HG03460 (cell line): ENCODE data around the gene TSPO2.
"Not testable (repeated sequence)": the region's sequence is repeated elsewhere in the genome, so short reads cannot be mapped to it uniquely, and the experiment has no call there.

Source experiments
- ATAC-seq: cut with Tn5 transposase; IDR thresholded peaks from one replicate; pipeline ENCODE4 v1.9.1; 2021; ENCODE audit not compliant: unreplicated experiment

The TSPO2 gene, protein sequence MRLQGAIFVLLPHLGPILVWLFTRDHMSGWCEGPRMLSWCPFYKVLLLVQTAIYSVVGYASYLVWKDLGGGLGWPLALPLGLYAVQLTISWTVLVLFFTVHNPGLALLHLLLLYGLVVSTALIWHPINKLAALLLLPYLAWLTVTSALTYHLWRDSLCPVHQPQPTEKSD

DNA sequence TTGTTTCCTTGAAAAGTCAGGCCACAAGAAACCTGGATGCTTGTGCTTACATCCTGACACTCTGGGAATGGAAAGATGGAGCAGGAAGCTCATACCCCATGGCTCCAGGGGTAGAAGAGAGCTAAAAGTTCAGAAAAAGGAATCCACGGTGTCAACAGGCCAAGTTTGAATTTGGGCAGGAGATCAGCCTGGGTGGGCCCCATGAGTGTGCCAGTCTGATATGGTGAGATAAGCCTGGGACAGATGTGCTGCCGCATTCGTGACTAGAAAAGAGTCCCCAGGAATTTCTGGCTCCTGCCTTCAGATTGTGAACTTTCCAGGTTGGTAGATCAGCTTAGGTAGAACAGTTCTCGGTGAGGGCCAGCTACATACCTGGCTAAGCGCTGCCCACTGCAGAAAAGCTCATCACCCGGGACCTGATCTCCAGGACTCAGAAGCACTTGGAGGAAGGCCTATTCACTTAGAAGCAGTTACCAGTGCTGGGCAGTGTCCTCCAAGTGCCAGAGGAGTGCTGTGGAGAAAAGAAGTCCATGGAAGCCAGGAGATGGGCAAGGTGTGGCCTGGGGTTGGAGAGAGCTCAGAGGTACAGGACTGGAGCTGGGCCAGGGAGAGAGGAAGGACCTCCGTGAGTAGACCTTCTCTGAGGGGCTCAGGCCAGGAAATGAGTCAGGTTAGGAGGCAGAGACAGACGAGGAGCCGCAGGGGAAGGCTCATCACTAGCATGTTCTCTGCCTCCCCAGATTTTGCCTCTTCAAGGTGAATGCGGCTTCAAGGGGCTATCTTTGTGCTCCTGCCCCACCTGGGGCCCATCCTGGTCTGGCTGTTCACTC, at the start of gene TSPO2:
Gene TSPO2, plus strand, starts transcription at position 242 of the 830 bp plus-strand sequence. Its CDS starts 519 bp downstream, at position 761.
- no peak for ATAC-seq

DNA sequence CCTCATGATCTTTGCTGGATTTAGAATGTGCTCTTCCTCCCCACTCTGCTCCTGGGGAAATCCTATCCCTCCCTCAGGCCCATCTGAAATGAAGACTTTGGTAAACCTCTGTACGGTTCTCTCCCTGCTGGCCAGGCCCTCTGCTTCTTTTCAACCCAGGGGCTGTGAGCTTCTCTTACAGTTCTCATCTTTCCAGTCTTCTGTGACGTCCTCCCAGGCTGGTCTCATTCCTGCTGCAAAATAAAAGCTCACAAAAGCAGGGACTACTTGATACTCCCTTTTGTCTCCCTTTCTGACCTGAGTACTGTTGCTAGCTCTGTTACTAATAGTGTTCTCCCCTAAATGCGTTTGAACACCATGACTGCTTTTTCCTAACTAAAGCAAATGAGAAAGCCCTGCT, 49.5 kb upstream of the TSPO2 start:
- no peak for ATAC-seq

DNA sequence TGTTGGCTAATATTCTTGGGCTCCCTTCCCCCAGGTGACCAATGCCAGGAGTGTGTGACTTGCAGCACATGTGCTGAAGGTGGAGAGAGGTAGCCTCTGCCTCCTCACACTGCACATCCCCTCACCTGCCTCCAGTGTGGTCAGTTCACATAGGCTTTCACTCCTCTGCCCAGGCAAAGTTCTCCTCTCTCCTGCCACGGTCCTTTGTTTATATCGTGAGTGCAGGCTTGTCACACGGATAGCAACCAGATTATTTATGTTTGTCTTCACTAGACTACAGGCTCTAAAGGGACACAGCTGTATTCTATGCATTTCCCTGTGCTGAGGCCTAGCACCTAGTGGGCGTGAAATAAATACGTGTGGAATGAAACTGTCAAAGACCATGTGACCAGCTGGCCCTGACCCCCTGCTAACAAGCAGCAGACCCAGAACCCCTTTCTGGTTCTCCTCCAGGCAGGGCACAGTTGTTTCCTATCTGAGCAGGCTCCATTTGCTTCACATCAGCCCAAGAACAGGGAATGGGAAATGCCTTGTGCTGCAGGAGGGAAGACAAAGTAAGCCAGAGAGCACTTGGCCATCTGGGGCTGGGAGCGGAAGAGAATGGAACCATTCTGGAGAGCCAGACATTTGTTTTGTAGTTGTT, 45.6 kb upstream of the TSPO2 start:
- ATAC-seq = no peak

DNA sequence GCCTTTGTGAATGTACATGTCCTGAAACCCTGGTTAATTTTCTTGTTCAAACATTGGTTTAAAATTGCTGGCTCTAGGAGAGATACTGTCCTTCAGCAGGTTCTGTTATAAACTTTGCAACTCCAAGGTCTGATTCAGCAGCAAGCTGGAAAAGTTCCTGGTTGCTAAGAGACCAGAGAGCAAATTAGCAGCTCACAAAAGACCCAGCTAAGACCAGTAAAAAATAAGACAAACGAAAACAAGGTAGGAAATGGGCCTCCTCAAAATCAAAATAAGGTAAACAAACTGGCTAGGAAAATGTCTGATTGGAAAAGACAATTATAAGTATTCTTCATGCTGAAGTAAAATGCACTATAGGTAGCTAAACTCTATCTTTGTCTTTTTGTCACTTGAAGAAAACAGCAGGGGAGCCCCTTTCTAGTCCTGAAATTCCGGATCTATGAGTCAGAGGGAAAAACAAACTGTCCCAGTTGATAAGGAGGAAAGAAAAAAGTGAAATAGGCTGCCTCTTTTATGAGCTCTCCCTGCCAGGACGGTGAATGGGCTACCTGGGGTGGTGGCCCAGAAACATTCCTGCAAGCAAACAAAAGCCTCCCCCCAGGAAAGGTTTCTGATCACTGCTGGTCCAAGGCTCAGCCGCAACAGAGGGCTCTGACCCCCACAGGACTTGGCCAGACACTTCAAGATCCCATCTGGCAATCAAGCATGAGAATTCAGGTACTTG, 44.9 kb upstream of the TSPO2 start:
- ATAC-seq = no peak

DNA sequence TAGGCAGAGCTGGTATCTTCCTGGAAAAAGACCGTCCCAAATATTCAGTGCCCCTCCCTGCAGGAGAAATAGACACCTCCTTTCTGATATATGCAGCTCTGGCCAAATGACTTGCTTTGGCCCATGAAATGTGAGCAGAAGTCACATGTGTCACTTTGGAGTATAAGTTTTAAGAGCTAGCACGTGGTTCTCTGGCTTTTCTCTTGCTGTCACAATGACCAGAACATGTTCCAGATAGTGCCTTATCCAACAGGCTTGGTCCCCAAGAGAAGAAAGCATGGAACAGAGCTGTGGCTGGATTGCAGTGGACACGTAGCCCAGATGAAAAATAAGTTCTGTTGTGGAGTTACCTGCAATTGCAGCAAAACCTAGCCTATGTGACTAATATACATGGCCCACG, 43.6 kb upstream of the TSPO2 start:
- no peak for ATAC-seq

DNA sequence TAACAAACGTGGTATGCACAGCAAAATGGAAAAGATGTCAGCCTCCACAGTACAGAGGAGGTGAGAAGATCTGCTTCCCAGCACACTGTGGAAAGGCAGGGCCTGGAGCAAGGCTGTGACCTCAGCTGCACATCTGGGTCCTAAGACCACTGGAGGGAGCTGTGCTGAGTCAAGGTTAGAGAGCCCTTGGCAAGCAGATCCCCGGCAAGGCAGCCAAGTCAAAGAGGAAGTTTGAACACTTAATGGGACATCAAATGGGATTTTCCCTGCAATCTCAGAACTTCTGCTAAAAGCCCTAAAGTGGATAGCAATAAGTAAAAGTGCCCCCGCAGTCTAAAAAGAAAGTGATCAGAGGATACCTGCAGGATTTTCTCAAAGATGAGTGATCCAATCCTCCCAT, 42.7 kb upstream of the TSPO2 start:
- no peak for ATAC-seq

DNA sequence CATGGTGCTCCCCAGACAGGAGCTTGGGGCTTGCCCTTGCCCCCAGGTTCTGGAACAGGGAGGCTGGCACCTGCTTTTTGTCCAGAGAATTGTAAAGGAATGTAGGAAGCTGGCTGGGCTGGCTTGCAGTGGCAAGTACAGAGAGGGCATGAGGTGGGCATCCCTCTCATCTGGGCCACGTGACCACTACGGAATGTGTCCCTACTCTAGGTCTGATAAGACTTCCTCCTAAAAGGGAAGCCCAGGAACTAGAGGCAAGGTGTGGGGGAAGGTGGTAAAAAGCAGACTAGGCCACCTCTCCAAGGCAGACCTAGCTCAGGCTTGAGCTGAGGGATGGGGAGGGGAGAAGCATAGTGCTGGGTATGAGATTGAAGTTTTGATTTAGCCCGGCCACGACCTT, 42.0 kb upstream of the TSPO2 start:
- no peak for ATAC-seq

DNA sequence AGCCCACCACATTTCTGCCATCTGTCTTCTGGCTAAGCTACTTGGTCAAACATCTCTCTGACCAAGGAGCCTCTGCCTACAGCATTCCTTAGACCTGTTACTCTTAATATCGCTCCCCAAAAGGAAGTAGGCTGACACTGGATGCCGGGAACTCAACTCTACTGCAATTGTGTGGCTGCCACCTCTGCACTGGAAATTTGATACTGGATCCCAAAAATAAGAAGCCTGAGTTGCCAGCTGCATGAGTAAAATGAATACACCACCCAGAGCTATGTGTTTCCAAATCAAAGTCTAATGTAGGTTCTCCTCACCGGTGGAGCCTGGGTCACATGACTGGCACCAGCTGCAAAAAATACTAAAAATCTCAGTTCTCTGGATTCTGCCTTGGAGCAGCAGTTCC, 40.1 kb upstream of the TSPO2 start:
- no peak for ATAC-seq

DNA sequence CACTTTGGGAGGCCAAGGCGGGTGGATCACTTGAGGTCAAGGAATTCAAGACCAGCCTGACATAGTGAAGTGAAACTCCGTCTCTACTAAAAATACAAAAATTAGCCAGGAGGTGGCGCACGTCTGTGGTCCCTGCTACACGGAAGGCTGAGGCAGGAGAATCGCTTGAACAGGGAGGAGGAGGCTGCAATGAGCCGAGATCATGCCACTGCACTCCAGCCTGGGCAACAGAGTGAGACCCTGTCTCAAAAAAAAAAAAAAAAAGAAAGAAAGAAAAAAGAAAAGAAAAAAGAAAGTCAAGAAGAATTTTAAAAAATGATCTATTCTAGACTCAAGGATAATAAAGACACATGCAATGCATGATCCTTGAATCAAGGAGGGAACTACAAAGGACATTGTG, 36.0 kb upstream of the TSPO2 start:
- ATAC-seq = peak; percentile 62

DNA sequence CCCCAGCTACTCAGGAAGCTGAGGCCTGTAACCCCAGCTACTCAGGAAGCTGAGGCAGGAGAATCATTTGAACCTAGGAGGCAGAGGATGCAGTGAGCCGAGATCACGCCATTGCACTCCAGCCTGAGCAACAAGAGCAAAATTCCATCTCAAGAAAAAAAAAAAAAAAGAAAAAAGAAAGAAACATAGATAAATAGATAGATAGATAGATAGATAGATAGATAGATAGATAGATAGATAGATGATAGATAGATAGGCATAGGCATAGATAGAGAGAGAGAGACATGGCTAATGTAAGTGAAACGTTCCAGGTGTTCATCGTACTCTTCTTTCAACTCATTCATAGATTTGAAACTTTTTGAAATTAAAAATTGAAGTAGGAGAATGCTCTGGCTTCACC, 35.3 kb upstream of the TSPO2 start:
- not testable (repeated sequence) for ATAC-seq

DNA sequence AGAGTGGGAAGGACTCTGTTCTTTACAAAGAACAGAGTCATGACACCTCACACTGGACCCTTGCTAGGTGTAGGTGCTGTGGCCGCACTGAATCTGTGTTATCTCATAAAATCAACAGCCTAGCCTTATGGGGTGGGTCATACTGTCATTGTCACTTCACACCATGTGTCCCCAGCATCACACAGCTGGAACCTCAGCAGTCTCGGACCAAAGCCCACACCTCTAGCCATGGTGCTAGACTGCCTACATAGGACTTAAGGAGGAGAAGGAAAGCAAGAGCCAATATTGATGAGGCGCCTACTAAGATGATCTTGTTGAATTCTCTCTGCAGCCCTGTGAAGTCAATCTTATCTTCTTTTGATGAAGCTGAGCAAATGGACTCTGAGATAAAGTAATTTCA, 34.3 kb upstream of the TSPO2 start:
- ATAC-seq = no peak

DNA sequence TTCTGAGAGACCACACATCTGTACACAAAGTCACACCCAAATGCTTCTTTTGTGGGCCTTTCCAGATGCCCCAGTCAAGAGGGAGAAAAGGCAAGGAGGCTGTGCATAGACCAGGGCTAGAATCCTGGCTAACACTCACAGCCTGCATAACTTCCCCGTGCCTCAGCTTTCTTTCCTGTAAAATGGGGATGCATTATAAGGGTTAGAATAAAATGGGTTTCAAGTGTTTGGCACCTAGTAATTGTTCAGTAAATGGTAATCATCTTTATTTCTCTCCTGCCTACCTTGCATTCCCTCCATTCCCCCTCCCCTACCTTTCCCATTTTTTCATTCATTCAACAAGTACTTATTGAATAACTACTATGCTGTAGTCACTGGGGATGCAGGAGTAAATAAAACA, 32.6 kb upstream of the TSPO2 start:
- no peak for ATAC-seq

DNA sequence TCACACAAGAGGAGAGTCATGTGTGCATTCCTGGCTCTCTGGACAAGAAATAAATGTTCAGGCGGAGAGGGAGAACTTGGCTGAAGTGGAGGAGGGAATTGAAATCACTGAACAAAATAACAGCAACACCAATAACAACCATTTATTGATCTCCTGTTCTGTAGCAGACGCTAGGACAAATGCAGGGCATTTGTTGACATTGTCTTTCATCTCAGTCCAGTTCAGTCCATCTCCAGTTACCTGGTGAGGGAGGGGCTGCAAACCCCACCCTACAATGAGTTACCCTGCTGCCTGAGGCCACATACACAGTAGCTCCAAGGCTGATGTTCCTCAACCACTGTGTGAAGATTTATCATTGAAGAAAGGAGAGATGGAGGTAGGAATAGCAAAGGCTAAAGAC, 30.6 kb upstream of the TSPO2 start:
- ATAC-seq = no peak

DNA sequence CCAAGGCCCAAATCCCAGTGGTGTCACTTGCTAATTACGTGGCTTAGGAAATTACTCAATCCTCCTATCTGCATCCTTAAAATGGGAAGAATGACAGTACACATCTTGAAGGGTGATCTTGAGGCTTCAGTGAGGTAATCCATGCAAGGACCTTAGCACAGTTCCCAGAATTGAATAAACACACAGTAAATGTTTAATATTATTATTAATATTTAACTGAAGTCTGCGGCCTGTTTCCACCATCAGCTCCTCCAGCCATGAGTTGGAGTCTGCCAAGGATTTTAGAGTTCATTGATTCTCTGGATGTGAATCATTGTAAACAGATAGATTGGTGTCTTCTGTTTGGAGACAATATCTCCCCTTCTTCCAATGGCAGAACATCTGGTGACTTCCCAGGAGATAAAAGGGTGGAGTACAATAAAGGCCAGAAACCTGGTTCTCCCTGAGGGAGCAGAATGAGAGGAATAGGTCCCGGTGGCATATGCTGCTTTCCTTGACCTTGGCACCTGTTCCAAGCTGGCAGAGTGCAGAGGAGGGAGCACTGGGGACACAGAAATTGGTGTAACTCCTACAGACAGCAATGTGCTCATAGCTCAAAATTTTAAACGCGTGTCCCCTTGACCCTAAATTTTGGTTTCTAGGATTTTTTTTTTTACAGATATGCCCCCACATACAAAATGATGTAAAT, 28.7 kb upstream of the TSPO2 start:
- ATAC-seq = no peak

DNA sequence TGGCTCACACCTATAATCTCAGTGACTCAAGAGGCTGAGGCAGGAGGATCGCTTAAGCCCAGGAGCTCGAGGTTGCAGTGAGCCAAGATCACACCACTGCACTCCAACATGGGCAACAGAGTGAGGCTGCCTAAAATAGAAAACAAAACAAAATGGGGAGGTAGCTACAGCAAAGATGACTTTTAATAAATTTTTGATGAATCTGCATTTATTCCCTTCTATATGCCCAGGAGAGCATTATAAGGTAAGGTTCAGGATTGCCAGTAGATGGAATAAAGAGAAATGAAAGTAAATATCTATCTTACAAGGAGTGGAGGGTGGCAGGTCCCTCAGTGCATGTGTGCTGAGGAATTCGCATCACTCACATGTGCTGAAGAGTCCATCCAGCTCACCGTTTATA, 27.5 kb upstream of the TSPO2 start:
- ATAC-seq = no peak

DNA sequence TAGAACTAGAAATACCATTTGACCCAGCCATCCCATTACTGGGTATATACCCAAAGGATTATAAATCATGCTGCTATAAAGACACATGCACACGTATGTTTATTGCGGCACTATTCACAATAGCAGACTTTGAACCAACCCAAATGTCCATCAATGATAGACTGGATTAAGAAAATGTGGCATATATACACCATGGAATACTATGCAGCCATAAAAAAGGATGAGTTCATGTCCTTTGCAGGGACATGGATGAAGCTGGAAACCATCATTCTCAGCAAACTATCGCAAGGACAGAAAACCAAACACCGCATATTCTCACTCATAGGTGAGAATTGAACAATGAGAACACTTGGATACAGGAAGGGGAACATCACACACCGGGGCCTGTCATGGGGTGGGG, 26.4 kb upstream of the TSPO2 start:
- not testable (repeated sequence) for ATAC-seq

DNA sequence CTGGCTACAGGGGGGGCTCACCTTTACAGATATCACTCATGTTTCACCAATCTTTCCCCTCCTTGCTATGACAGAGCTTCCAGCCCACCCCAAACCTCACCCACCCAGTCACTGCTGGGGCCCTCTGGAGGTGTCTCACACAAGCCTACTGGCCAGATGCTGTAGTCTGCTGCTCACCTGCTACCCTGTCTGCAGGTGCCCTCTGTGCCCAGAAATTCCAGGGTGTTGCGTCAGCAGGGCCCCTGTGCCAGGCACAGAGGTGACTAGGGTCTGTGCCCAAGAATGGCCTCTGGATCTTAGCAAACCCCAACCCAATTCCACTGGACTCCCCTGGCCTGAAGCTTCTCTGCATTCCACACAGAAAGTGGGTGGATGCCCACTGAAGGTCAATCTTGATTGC, 24.6 kb upstream of the TSPO2 start:
- no peak for ATAC-seq

DNA sequence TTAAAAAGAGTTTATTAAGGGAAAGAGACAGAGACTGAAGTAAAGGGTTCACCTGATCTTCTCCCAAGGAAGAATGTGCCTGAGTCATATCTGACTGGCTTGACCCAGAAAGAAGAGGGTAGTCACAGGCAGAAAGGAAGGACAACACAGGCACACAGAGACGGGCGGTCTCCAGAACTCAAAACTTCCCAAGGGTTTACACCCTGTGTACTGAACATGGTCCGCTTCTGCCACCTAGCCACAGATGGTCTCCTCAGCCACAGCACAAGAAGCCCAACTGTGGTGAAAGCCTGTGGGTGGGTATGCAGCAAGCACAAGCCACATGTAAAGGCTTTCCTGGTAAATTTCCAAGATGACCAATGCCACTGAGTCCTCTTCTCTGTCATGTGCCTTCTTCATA, 20.4 kb upstream of the TSPO2 start:
- ATAC-seq = no peak

DNA sequence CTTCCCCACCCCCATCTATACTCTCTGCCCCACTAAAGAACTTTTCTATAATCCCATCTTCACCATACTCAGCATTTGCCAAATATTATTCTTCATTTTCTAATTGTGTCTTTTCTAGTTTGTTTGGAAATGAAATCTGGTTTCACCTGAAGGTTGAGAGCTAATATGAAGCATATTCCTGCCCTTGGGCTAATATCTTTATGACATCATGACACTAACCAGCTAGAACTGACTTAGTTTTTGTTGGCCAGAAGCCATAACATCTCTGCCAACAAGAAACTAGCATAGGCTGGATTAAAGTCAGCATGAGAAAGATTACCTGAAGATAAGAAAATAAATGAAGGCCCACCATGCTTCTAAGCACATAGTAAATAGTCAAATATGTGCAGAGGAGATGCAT, 20.0 kb upstream of the TSPO2 start:
- no peak for ATAC-seq

DNA sequence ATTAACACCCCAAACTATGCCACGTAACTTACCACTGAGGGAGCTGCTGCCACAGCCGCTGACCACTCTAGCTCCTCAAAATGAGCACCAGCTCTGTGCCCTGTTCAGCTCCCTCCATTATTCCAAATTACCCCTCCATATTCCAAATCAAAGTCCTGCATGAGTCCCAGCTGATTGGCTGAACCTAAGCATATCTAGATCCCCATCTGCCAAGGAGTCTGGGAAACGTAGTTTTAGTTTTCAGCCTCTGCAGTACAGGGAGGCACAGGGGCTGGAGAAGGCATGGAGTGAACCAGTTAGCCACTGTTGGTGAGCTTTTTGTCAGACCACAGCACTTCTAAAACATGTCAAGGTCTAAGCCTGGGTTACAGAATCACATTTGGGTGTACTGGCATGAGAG, 19.2 kb upstream of the TSPO2 start:
- no peak for ATAC-seq

DNA sequence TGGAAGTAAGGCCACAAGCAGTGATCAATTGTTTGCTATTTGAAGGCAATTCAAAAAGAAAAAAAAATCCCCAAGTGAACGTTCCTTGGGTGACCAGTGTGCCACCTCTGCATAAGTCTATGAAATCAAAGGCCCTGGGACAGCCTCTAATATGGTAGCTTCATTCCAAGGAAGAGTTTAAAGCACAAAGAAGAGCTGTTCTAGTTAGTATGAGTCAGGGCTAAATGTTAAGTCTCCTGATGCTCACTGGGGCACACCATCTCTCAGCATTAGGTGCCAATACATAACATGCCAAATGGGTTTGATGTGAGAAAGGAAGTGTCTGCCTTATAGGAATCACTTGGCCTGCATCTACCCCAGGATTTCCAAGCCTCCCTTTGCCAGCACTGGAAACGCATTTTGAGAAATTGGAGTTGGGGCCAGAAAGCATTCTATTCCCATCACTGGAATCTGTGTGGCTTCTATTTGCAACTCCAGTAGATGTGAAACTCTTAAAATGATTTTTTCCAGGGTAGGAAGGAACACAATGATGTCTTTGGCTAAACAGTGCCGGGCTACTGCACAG, 16.2 kb upstream of the TSPO2 start:
- ATAC-seq = no peak
